GM20431 (cell line): ENCODE results near the gene DOCK4.

Source experiments
- in situ Hi-C: fragments of 300-500 bp; cut with MseI, MboI; formaldehyde crosslinking; loops from one replicate; pipeline ENCODE4 v1.15.0; 2020; ENCODE audit warnings: low sequenced_read_pairs; ENCODE audit not compliant: unreplicated experiment

The DOCK4 gene

DNA sequence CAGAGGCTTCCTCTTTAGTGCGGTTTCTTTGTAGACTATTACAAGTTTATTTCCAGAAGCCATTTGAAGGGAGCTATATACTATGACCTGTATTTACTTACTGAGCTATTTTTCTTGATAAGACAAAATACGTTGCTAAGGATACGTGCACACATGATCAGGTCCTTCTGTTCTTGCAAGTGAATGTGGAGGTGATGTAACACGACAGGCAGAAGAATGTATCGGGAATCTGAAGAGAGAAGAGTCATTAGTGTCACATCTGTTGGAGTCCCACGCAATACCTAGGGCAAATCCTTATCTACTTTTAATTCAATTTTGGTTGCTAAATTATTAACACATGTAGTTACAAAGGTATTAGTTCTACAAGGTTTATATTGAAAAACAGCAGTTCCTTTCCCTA lies 359.3 kb downstream of the DOCK4 start:
- in situ Hi-C loops, result no loop called here

DNA sequence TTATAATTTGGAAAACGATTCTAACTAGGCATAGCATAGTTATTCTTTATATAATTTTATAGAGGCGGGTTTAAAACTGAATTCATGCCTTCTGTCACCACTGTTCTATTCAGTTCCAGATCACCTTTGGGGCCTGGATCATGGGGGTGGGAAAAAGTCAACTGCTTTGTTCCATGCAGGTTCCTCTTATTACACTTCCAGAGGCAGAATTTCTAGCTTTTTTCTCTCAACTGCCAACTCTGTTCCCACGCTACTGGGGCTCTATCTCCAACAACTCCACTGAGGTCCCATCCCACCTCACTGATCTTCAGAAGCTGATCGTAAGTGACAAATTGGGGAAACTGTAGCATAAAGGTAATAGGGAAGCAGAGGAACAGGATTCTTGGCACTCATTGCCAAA lies 360.3 kb downstream of the DOCK4 start:
- in situ Hi-C loops, result no loop called here

DNA sequence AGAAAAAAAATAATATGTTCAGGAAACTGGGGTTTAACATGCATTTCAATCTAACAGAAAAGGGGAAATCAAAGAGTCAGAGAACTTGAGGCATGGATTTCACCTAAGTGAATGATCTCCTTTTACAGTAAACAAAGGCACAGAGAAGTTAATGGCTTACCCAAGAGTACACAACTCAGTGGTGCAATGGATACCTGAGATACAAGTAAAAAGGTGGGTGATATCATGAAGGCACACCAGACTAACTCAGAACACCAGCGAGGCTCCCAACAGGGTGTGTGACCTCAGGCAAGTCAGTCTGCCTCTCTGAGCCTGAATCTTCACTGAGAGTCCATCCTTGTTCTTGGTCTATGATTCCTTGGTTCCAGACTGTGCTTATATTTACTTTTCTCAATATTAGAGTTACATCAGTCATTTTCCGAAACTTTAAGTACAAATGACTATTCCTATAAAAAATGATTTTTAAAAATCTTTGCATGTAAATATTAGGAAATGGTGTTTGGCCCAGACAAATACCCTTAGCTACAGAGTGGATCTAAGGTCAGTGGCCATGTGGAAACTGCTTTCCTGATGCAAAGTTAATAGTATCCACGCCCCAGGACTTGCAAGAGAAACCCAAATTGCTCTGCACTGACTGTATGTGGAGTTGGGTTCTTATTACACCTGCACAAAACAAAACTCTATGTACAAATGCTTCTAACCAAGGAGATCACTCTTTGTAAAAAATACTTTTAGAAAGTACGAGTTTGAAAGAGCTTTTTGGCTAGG lies 361.1 kb downstream of the DOCK4 start:
- in situ Hi-C loops, result no loop called here

DNA sequence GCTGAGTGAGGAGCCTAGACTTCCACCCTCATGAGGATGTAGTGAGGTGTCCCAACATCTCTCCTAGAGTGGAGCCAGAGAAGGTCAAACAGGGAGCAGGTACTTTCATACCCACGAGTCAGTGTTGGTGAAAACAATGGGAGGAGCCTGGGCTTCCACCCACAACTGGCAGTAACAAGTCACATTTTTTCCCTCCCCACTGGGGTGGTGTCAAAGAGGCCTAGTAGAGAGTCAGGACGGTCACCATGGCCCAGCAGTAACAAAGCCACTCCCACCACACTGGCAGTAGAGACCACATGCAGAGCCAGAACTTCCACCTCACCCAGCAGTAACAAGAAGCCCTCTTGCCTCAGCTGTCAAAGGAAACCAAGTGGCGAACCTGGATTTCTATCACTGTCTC lies 363.7 kb downstream of the DOCK4 start:
- in situ Hi-C loops, result no loop called here

DNA sequence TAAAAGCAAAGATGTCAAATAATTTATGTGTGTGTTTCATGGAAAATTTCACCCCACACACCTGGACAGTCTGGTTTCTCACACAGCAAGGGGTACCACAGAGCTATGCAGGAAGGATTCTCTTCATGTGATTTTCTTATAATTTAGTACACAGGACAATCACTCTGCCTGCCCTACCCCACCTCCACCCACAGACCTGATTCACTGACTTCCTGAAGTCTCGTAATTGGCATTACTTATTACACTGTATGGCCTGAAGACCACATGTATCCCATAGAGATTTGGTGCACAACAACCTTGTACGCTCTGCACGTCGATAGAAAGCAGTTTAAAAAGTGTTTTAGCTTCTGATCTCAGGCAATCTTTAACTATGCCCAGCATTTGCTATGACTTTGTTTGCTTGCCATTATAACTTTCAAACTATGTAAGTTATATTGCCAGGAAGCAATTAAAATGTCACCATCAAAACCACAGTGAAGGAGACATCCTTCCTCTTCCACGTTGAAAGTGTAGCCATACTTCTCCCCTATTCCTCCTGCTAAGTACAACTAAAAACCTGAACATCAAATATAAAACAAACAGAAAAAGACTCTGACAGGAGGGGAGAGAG lies 364.5 kb downstream of the DOCK4 start:
- in situ Hi-C loops, result no loop called here

DNA sequence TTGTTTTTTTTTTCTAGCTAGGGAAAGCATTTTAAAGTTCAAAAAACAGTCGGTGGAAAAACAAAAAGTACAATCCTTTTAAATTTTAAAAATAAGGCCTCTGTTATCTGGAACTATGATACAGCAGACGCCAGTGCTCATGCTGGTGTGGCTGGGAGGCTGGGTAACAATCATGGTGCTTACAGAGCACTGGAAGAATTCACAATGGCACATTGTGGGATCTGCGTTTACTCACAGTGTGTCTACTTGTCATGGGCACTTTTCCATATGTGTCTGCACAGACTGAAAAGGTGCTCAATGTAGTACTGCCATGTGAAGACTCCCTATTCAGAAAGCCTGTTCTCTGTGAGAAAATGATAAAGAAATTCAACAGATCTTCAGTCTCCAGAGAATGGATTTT lies 365.7 kb downstream of the DOCK4 start:
- in situ Hi-C loops, result no loop called here

DNA sequence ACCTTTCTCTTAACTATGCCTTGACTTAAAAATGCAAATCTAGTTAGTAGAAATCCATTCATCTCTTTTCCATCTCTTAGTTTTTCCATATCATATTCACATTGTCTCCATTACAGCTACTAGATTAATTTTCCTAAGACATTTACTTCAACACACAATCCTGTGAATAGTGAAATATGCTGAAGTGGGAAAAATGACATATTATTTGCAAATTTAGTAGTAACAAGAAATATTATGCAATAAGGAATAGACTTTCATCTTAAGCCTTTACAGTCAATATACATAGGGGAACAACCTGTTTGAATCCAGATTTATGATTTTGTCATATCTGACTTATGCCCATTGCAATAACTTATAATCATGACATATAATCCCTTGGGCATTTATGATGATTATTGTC lies 366.9 kb downstream of the DOCK4 start:
- in situ Hi-C loops, result no loop called here

DNA sequence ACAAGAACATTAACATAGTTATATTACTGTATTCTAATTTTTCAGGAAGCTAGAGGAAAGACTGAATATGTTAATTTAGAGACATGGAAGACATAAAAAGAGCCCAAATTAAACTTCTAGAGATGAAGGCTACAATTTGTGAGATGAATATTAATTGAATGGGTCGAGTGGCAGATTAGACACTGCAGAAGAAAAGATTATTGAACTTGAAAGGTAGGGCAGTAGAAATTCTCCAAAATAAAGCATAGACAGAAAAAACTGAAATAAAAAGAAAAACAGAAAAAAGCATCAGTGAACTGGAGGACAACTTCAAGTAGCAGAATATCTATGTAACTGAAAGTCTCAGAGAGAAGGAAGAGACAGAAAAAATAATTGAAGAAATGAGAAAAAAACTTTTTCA lies 369.6 kb downstream of the DOCK4 start:
- in situ Hi-C loops, result no loop called here

DNA sequence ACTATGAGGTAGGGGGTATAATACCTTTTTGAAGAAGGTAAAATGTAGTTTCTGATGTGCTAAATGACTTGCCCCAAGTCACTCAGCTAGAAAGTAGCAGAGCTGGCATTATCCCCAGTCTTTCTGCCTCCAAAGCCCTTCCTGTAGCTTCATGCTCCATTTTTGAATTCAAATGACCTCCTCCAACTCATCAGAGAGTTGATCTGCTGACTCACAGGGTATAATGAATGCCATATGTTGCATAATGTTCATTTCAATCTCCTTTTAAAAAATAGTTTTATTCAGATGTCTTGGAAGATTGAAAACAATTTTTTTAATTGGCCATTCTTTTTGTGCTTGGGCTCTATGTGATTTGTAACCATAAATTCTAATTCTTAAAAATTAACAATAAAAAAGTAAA lies 371.1 kb downstream of the DOCK4 start:
- in situ Hi-C loops, result no loop called here

DNA sequence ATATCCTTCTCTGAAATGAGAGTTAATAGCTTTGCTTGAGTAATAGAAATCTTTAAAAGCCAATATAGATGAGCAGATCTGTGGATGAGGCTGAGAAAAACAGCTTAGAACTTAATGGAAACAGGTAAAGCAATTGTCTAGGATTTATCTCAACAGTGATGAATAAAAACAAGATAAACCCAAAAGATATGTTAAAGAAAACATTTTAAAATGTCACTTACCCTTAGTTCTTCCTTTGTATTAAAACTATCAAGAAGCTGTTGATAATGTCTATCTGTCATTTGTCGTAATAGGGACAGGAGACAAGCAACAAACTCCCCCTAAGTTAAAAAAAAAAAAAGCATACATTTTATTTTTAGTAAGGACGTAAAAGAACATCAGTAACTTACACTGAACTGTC lies 371.8 kb downstream of the DOCK4 start:
- in situ Hi-C loops, result no loop called here

DNA sequence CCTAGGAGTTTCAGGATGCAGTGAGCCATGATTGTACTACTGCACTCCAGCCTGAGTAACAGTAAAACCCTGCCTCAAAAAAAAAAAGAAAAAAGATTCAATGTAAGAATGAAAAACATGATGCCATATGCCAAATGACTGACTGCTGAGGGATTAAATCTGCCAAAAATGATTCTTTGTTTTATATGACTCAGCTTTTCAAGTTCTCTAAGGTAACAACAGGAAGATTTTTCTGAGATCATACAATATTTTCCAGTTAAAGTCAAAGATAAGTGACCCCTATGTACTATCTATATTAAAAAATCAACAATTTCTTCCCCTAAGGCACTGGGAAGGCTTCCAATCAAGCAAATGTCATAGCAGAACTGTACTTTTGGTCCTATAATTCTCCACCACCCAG lies 372.7 kb downstream of the DOCK4 start:
- in situ Hi-C loops, result no loop called here

DNA sequence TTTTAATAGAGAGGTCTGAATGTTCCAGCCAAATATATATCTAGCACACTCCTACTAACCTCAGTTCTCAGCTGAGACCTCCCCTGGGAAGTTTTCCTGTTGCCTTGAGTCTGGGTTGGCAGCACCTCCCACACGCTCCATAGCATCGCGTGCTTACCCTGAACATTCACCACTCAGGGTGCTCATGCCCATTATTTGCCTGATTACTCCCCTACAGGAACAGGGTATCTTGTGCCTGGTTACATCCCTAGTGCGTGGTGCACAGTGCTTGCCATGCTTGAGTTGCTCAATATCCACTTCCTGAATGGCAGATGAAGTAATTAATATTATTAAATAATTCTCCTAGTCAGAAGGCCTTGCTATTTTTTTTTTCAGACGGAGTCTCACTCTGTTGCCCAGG lies 374.0 kb downstream of the DOCK4 start:
- in situ Hi-C loops, result no loop called here

DNA sequence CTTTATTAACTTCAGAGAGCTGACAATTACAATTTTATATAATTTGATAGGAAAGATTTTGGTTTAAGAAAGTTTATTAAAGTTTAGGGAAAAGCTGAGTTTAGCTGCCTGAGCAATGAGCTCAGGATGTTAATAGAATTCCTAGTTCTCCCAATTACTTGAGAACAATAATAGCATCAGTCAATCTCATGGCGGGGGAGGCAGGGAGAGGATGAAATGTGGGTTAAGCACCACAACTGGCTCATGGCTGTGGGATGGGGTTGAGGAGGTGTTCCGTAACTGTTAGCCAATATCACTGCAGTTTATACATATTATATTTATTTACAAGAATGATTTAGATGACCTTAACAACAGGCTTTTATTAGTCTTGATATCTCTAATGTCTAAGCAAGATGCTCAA lies 377.0 kb downstream of the DOCK4 start:
- in situ Hi-C loops, result no loop called here

DNA sequence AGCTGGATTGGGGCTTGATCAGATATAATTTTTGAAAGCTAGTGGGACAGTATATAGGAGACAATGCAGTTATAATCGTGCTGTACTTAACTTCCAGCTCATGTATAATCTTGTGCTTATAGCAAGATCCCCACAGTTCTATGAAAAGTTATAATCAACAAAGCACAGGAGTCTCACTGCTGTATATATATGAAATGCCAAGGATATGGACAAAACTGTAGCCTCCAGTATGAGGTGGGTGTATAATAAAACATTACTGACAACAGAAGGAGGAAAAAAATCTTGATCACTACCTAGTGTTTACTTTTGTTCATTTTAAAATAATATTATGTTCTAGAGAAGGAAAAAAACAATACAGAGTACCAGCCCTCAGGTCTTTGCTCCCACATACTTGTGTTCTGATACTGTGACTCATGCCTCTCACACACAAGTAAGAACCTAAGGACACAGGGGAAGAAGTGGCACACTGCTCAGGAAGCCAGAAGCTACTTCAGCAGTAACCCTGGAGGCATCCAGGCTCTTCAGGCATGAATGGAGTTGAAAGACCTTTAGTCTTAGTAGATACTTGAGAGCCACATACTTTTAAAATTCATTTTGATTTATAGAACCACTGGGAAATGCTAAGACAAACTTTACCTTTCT lies 378.2 kb downstream of the DOCK4 start:
- in situ Hi-C loops, result no loop called here

DNA sequence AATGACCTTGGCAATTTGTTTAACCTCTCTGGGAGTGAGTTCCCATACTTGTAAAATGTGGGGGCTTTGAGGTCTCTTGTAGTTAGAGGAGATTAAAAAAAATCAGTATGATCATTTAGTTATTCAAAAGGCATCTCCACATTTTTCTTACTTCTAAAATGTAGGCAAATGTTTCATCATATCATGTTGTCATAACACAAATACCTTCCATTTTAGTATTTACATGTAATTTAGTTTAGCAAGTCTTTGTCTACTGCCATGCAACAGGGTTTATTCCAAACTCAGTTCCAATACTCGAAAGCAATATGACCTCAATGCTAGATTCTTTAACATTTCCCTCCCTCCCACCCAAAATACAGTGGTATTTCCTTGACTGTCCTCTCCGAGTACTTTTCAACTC lies 381.2 kb downstream of the DOCK4 start:
- in situ Hi-C loops, result no loop called here

DNA sequence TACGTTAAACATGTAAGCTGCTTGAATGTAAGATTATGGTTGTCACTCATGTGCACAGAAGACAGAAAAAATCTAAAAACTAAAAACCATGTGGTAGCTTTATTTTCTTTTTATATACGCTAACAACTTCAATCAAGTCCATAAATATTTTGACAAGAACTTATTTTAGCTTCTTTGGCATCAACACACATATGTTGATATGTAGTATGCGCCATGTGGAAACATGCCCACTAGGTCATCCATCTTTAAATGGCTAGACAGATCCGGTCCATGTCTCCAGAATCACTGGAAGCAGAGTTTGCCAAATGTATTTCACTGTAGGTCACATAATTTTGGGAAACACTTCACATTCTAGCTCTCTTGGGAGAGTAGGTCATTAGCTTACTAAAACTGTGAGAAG lies 382.4 kb downstream of the DOCK4 start:
- in situ Hi-C loops, result no loop called here

DNA sequence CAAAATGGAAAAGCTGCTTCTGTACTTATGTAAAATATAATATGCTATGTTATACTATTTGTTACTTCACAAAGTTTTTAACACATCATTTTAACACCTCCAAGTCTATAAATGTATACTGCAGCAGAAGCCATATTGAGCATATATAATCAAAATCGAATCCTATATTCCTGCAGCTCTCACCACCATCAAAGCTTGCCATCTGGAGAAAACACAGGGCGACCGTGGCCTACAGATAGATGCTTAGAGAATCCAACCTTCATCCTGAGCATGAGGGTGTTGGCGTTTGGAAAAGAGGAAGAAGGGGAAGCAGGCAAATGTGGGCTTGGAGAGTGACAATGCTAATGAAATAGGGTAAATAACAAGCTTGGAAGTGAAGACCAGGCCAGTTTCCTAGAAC lies 385.2 kb downstream of the DOCK4 start:
- in situ Hi-C loops, result no loop called here

DNA sequence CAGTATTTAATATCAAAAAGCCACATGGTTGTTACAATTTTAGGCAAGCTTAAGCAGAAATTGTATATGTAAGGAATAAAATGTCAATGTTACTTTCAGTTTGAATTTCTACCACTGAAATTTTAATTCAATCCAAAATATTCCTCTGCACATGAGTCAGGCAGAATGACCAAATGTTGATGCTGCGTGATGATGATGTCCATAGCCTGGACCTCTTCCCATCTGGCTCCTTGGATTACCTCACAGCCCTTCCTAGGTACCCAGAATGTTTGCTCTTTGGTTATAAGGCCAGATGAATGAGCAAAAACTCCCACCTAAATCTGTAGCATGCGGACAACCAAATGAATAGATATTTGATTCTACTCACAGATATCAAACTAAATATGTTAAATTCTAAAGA lies 385.6 kb downstream of the DOCK4 start:
- in situ Hi-C loops, result no loop called here

DNA sequence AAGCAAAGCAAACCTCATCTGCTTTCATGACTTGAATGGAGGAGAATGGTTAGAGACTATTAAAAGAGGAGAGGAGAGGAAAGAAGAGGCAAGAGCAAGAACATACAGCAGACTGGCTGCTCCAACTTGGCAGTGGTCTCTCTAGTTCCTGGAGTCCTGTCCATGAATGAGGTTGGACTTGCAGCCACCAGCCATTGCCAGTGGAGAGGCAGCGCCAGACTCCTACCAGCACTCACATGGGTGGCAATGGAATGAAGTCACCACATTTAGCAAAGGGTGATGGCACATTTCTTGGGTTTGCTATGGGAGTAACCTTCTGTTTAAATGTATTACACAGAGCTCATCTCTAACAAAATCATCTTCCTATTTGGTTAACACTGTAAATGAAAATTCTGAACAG lies 386.1 kb downstream of the DOCK4 start:
- in situ Hi-C loops, result no loop called here

DNA sequence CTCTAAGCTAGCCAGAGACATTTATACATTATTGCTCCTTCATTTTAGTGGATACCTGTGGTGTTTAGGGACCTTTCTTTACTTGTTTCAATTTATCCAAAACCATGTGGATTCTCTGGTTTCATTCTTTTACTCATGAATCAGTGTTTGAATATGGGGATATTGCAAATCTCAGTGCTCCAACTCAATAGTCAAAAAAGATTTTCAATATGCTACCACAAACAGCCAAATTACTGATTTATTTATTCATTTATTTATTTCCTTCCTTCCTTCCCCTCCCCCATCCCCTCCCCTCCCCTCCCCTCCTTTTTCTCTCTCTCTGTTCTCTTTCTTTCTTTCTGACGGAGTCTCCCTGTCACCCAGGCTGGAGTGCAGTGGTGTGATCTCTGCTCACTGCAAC lies 390.8 kb downstream of the DOCK4 start:
- in situ Hi-C loops, result no loop called here

DNA sequence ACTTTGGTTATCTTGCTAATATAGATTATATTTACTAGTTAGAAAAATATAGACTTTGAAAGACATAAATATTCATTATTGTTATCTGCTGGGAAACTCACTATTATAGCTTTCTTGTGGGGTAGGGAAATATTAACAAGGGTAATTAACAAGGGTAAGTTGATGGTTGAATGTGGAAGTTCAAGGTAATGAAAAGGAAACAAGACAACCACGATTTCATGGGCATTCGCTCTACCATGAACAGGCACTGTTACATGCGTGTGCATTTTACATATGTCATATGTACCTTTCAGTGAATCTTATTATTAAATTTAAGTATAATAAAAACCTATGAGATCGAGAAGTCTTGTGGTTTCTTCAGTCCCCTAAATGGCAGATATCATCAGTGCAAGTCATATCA lies 392.9 kb downstream of the DOCK4 start:
- in situ Hi-C loops, result no loop called here

DNA sequence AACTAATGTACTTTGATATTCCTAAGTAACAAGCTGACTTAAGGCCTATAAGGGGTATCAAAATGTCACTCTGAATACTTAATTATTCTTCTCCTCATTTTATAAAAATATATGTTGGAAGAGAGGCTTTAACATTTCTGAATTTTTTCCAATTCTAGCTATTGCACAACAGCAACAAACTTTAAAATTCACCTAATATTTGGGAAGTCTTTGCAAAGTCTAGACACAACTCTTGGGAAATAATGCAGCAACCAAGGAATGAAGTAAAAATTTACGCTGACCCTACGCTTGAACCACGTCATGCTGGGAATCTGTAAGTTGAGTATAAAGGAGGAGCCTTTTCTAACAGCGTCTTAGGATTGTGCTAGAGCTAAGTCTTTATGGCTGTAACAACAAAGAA lies 400.0 kb downstream of the DOCK4 start:
- in situ Hi-C loops, result no loop called here
